NCI-H2107 (cell line): ENCODE results near the gene HOXA11.

Source experiments
- DNase-seq: peaks from one replicate; lab custom pipeline; 2025; lab: John Stamatoyannopoulos, UW

Gene HOXA11

DNA sequence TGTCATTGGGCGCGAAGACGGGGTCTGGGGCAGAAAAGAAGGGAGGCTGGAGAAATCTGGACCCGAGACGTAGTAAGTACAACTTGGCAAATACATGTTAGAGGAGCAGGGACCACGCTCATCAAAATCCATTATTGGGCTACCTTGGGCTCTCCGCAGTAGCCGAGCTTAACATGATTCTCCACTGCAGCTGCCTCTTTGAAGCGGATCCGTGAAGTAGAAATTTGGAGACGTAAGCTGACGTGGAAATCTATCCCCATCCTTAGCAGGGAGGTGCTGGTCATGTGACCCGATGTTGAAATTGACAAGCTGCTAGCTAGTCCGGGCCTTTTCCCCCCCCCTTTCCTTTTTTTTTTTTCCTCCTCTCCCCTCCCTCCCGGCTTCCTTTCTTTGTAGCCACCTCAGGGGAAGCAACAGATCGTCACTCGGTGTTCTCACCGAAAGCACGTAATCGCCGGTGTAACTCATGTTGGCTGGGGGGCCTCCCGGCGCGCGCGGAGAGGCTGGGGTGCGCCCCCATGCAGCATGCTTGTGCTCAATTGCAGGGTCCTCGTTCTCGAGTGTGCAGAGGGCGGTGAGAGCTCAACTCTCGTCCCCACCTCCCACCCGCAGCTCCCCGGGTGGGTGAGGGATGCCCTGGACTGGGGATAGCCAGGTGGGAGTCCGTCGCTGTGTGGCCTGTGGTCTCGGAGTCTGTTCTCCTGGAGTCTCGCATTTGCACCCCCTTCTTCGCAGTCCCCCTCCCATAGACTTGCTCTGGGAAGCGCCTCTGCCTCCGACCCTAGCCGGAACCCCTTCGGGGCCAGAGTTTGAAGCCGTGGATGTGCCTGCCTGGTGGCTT lies at the start of gene HOXA11:
Gene HOXA11 (minus strand): TSS at position 220 of the 841 bp plus-strand sequence. CDS start 88 bp downstream, at position 132.
- DNase-seq: no peak

GRCh38 chr7:27229448-27229847 lies 44.4 kb upstream of the HOXA11 start:
- DNase-seq: no peak

- DNase-seq: no peak
Measured at GRCh38 chr7:27224983-27225934, 40.2 kb upstream of the HOXA11 start.

- no peak for DNase-seq
Measured at GRCh38 chr7:27223941-27224575, 39.0 kb upstream of the HOXA11 start.

DNA sequence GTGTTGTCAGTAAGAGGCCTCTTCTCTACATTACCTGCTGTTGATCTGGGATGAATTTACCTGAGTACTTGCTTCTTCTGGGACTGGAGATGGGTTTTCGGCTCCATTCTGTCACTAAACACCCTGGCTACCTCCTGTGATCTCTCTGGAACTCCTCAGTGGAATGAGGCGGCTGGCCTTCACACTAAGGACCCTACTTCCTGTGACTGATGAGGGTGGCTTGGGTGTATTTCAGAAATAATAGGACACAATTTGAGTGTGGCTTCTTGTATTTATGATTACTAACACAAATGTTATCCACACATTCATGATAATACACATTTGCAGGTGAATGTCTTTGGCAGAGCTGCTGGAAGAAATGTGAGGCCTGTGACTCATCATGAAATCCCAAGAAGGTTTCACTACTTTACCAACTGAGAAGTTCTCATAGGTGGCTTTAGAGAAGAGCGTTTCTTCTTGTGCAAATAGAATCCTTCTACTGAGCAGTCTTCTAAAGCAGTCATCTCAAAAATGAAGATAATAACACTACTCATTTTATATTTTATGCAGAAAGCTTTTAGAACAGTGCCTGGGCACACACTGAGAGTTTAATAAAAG lies 36.3 kb upstream of the HOXA11 start:
- DNase-seq: no peak

GRCh38 chr7:27220440-27220955 lies 35.5 kb upstream of the HOXA11 start:
- DNase-seq: no peak

GRCh38 chr7:27219821-27220220 lies 34.8 kb upstream of the HOXA11 start:
- no peak for DNase-seq

DNA sequence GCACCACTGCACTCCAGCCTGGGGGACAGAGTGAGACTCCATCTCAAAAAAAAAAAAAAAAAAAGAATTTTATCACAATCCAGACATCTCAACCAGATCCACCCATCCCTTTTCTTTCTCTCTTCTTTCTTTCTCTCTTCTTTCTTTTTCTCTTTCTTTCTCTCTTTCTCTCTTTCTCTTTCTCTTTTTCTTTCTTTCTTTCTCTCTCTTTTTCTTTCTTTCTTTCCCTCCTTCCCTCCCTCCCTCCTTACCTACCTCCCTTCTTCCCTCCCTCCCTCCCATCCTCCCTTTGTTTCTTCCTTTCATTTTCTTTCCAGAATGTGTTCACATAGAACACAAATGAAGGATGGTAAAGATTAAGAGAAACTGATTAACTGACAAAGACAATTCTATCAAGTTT lies 32.9 kb upstream of the HOXA11 start:
- DNase-seq: no peak

DNA sequence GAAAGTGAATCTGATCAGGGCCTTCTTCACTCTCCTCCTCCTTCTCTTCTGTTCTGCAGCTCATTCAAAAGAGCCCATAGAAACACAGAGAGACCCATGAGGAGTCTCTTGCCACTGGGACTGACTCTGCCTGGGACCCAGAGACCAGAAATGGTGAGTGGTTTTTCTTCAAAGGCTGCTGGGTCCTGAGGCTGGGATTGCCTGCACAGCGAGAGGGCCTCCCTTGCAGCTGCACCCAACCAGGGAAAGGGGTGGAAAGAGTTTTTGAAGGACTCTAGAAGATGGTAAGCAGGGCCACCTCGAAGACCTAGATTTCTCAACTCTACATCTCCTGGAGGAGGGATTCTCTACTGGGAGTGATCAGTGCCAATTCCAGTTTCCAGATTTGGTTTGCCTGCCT lies 30.3 kb upstream of the HOXA11 start:
- DNase-seq: no peak

- no peak for DNase-seq
Measured at GRCh38 chr7:27214239-27214950, 29.4 kb upstream of the HOXA11 start.

DNA sequence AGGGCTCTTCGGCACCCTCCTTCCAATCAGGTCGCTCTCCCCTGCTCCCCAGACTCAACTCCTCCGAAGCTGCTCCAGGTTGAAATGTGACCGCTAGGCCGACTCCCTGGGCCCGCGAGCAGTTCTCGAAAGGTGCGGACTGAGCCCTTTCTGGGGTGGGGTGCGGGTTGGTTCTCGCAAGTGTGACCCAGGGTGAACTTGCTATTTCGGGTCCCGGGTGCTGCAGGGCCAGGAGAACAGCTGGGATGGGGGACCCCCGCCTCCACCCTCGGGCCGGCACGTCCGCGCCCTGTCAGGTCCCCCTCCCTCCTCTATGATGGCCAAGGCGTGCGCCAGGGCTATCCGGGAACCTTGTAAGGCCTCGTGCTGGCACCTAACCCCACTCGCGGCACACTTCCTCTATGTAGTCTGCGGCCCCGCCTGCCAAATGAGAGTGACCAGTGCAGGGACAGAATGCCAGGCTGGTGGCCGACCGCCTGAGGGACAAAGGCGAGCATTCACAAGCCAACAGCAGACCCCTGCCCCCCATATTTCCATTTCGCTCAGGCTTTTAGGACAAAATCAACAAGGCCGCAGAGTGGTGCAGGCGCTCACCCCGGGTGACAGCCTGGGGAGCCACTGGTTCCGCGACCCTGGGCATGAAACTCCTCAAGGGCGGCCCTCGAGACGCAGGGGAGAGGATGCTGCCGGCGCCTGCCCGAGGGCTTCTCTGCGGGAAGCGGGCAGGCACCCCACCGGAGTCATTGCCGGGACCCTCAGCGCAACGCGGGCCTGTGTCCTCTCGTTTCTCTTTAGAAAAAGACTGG lies 28.6 kb upstream of the HOXA11 start:
- DNase-seq: no peak

- no peak for DNase-seq
Measured at GRCh38 chr7:27212497-27213432, 27.7 kb upstream of the HOXA11 start.

GRCh38 chr7:27211764-27212204 lies 26.8 kb upstream of the HOXA11 start:
- DNase-seq: no peak

DNA sequence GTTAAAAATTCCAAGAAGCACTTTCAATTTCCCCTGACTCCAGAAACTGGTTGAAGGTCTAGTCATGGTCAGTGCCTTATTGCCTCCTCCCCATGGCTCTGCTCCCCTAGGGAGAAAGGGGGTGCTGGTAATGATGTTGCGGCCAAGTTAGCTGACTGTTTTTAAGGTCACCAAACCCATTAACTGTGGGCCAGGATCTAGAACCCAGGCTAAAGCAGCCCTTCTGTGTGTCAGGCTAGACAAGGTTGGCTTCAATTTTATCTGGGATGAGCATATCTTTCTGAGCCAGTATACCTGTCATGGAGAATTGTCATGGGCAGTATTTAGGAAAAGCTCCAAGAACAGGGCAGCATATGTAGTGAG lies 26.0 kb upstream of the HOXA11 start:
- no peak for DNase-seq

DNA sequence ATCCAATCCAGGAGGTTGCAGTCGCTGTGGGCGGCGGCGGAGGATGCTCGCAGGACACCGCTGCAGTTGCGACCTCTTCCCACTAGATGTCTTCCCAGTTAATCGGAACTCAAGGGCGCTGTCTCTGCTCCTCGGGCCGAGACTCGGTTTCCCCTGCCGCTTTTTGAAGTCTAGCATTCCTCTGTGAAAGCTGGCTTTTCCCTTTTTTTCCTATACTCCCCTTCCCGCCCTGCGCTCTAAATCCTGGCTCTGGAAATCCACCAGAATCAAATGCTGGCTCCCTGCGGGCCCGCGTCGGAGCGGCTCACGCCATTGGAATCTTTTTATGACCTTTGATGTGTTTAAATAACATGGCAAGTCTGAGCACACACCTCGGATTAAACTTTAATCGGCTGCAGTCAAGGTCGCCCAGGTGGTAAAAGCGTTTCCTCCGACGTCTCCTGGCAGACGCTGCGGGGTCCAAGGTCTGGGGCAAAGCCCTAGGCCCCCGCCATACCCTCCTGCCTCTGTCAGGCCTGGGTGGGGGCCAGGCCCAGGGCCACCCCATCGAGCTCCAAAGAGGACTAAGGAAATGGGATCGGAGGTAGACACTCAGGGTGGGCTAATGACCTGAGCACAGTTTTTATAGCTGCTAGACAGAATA lies 25.5 kb upstream of the HOXA11 start:
- DNase-seq: no peak

- no peak for DNase-seq
Measured at GRCh38 chr7:27209933-27210440, 25.0 kb upstream of the HOXA11 start.

DNA sequence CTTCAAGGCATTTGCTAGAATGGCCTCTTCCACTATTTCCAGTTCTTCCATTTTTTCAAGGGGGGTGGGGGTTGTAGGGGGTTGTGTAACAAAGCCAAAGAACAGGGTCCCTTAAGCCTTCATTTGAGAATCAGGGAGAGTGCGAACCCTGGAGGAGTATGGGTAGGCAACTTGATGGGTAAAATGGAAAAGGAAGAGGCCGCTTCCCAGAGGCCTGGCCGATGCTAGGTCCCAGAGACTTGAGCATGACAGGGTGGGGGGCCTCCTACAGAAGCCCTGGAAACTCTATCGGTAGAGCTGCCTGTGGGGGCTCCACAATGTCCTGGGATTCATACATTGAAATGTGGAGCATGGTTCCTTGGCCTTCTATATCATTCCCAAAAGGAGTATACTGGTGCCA lies 24.0 kb upstream of the HOXA11 start:
- no peak for DNase-seq

- no peak for DNase-seq
Measured at GRCh38 chr7:27207348-27207985, 22.4 kb upstream of the HOXA11 start.
